Measurements from ENCODE around the gene LGALS7B.
"Not testable (repeated sequence)": the region's sequence is repeated elsewhere in the genome, so short reads cannot be mapped to it uniquely, and the experiment has no call there.

LGALS7B gene

GRCh38 chr19:38760805-38761517 lies 28.0 kb upstream of the LGALS7B start:
- H3K27me3 Mint-ChIP-seq (ENCODE audit: low read depth); H3K4me1 Mint-ChIP-seq (ENCODE audit: low read depth); H3K27ac Mint-ChIP-seq; H3K4me3 Mint-ChIP-seq; H3K36me3 Mint-ChIP-seq (ENCODE audit: low read depth); H3K9me3 Mint-ChIP-seq: not testable (repeated sequence)

- not testable (repeated sequence) for H3K4me3 Mint-ChIP-seq; H3K9me3 Mint-ChIP-seq; H3K27me3 Mint-ChIP-seq (ENCODE audit: low read depth); H3K4me1 Mint-ChIP-seq (ENCODE audit: low read depth); H3K36me3 Mint-ChIP-seq (ENCODE audit: low read depth); H3K27ac Mint-ChIP-seq
Observed at GRCh38 chr19:38761884-38762389, 27.1 kb upstream of the LGALS7B start.

- H3K9me3 Mint-ChIP-seq, result no peaks in the 10 kb centered on the region
Observed at GRCh38 chr19:38763795-38764220, 25.2 kb upstream of the LGALS7B start.

GRCh38 chr19:38765214-38765613 lies 23.8 kb upstream of the LGALS7B start:
- peaks cover 5% of the 10 kb centered on the region for H3K4me1 Mint-ChIP-seq (ENCODE audit: low read depth)
- no peaks in the 10 kb centered on the region for H3K9me3 Mint-ChIP-seq
- no peak overlapping the region for H3K4me3 Mint-ChIP-seq
- no peaks in the 10 kb centered on the region for H3K36me3 Mint-ChIP-seq (ENCODE audit: low read depth)
- no peak overlapping the region for H3K27ac Mint-ChIP-seq
- H3K27me3 Mint-ChIP-seq (ENCODE audit: low read depth), result no peaks in the 10 kb centered on the region

More at GRCh38 chr19:38763795-38764220, 25.2 kb upstream of the LGALS7B start:
- Mint-ChIP-seq H3K27me3 (ENCODE audit: low read depth) (no peaks in the 10 kb centered on the region), H3K27ac (no peak overlapping the region), H3K4me3 (no peak overlapping the region), H3K36me3 (ENCODE audit: low read depth) (no peaks in the 10 kb centered on the region), H3K4me1 (ENCODE audit: low read depth) (no peaks in the 10 kb centered on the region)

- no peak overlapping the region for H3K27ac Mint-ChIP-seq
- no peaks in the 10 kb centered on the region for H3K27me3 Mint-ChIP-seq (ENCODE audit: low read depth)
- H3K36me3 Mint-ChIP-seq (ENCODE audit: low read depth), result no peaks in the 10 kb centered on the region
- peaks cover 5% of the 10 kb centered on the region for H3K4me1 Mint-ChIP-seq (ENCODE audit: low read depth)
- H3K4me3 Mint-ChIP-seq, result no peak overlapping the region
- no peaks in the 10 kb centered on the region for H3K9me3 Mint-ChIP-seq
Observed at GRCh38 chr19:38766276-38767047, 22.5 kb upstream of the LGALS7B start.

GRCh38 chr19:38769635-38770211 lies 19.3 kb upstream of the LGALS7B start:
- H3K36me3 Mint-ChIP-seq (ENCODE audit: low read depth), result no peaks in the 10 kb centered on the region
- peak overlapping the region; percentile 41 for H3K4me3 Mint-ChIP-seq
- H3K9me3 Mint-ChIP-seq, result no peaks in the 10 kb centered on the region
- H3K27ac Mint-ChIP-seq, result no peak overlapping the region
- H3K27me3 Mint-ChIP-seq (ENCODE audit: low read depth), result no peaks in the 10 kb centered on the region
- H3K4me1 Mint-ChIP-seq (ENCODE audit: low read depth), result peaks cover 5% of the 10 kb centered on the region

GRCh38 chr19:38770228-38770948 lies 18.6 kb upstream of the LGALS7B start:
- not testable (repeated sequence) for H3K9me3 Mint-ChIP-seq; H3K4me1 Mint-ChIP-seq (ENCODE audit: low read depth); H3K36me3 Mint-ChIP-seq (ENCODE audit: low read depth); H3K4me3 Mint-ChIP-seq; H3K27ac Mint-ChIP-seq; H3K27me3 Mint-ChIP-seq (ENCODE audit: low read depth)

- H3K36me3 Mint-ChIP-seq (ENCODE audit: low read depth); H3K9me3 Mint-ChIP-seq; H3K4me3 Mint-ChIP-seq; H3K27ac Mint-ChIP-seq; H3K27me3 Mint-ChIP-seq (ENCODE audit: low read depth); H3K4me1 Mint-ChIP-seq (ENCODE audit: low read depth): not testable (repeated sequence)
Observed at GRCh38 chr19:38770949-38771275, 18.1 kb upstream of the LGALS7B start.

GRCh38 chr19:38771569-38771968 lies 17.4 kb upstream of the LGALS7B start:
- not testable (repeated sequence) for H3K36me3 Mint-ChIP-seq (ENCODE audit: low read depth); H3K27ac Mint-ChIP-seq; H3K27me3 Mint-ChIP-seq (ENCODE audit: low read depth); H3K9me3 Mint-ChIP-seq; H3K4me1 Mint-ChIP-seq (ENCODE audit: low read depth); H3K4me3 Mint-ChIP-seq

GRCh38 chr19:38773469-38774177 lies 15.4 kb upstream of the LGALS7B start, which contains the start of gene LGALS7:
TSS of gene LGALS7 (minus strand) at chr19:38773517. CDS start at chr19:38773492, 25 bp downstream.
- Mint-ChIP-seq H3K4me1 (ENCODE audit: low read depth) (peaks cover 5% of the 10 kb centered on the region), H3K27ac (no peak within 1 kb of the TSS), H3K4me3 (no peak within 1 kb of the TSS), H3K36me3 (ENCODE audit: low read depth) (no peaks in the 10 kb centered on the region), H3K27me3 (ENCODE audit: low read depth) (no peaks in the 10 kb centered on the region), H3K9me3 (no peaks in the 10 kb centered on the region)

GRCh38 chr19:38774181-38774950 lies 14.6 kb upstream of the LGALS7B start:
- Mint-ChIP-seq H3K4me3 (no peak overlapping the region), H3K27ac (no peak overlapping the region), H3K4me1 (ENCODE audit: low read depth) (peaks cover 2% of the 10 kb centered on the region), H3K9me3 (no peaks in the 10 kb centered on the region), H3K27me3 (ENCODE audit: low read depth) (peaks cover 2% of the 10 kb centered on the region), H3K36me3 (ENCODE audit: low read depth) (no peaks in the 10 kb centered on the region)

- no peak overlapping the region for H3K27ac Mint-ChIP-seq
- peaks cover 23% of the 10 kb centered on the region for H3K27me3 Mint-ChIP-seq (ENCODE audit: low read depth)
- no peak overlapping the region for H3K4me3 Mint-ChIP-seq
- no peaks in the 10 kb centered on the region for H3K4me1 Mint-ChIP-seq (ENCODE audit: low read depth)
- no peaks in the 10 kb centered on the region for H3K36me3 Mint-ChIP-seq (ENCODE audit: low read depth)
- H3K9me3 Mint-ChIP-seq, result no peaks in the 10 kb centered on the region
Observed at GRCh38 chr19:38778733-38779132, 10.3 kb upstream of the LGALS7B start.

GRCh38 chr19:38780443-38780842 lies 8.6 kb upstream of the LGALS7B start:
- H3K27me3 Mint-ChIP-seq (ENCODE audit: low read depth), result peaks cover 23% of the 10 kb centered on the region
- H3K36me3 Mint-ChIP-seq (ENCODE audit: low read depth), result no peaks in the 10 kb centered on the region
- H3K9me3 Mint-ChIP-seq, result no peaks in the 10 kb centered on the region
- H3K4me3 Mint-ChIP-seq, result no peak overlapping the region
- no peaks in the 10 kb centered on the region for H3K4me1 Mint-ChIP-seq (ENCODE audit: low read depth)
- no peak overlapping the region for H3K27ac Mint-ChIP-seq
